Ovary (tissue), 3 donors: ENCODE results near the gene MYBPHL.

Experiments
- EP300 ChIP-seq: sonication (generic); formaldehyde crosslinking; IDR thresholded peaks from one replicate; pipeline ENCODE4 v1.6.1; 2017; ENCODE audit warnings: antibody characterized with exemption
- TF ChIP-seq, protein P1 (sequence below), 3 donors: fragments of 450-650 bp in 2 of 3; fragments of 200-600 bp in 1 of 3; IDR thresholded peaks; one replicate each; pipeline versions ENCODE4 v1.5.1 to v1.8.0; 2016 to 2022; ENCODE audit warnings: antibody characterized with exemption in 3 of 3, mild to moderate bottlenecking in 1 of 3
- donor health status: DM: no; HTN: no; CAD: no.

DNA sequence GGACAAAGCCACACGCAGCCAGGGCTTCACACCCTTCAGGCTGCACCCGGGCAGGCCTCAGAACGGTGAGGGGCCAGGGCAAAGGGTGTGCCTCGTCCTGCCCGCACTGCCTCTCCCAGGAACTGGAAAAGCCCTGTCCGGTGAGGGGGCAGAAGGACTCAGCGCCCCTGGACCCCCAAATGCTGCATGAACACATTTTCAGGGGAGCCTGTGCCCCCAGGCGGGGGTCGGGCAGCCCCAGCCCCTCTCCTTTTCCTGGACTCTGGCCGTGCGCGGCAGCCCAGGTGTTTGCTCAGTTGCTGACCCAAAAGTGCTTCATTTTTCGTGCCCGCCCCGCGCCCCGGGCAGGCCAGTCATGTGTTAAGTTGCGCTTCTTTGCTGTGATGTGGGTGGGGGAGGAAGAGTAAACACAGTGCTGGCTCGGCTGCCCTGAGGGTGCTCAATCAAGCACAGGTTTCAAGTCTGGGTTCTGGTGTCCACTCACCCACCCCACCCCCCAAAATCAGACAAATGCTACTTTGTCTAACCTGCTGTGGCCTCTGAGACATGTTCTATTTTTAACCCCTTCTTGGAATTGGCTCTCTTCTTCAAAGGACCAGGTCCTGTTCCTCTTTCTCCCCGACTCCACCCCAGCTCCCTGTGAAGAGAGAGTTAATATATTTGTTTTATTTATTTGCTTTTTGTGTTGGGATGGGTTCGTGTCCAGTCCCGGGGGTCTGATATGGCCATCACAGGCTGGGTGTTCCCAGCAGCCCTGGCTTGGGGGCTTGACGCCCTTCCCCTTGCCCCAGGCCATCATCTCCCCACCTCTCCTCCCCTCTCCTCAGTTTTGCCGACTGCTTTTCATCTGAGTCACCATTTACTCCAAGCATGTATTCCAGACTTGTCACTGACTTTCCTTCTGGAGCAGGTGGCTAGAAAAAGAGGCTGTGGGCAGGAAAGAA, 32.0 kb downstream of the MYBPHL start:
- TF ChIP-seq, protein P1, sequence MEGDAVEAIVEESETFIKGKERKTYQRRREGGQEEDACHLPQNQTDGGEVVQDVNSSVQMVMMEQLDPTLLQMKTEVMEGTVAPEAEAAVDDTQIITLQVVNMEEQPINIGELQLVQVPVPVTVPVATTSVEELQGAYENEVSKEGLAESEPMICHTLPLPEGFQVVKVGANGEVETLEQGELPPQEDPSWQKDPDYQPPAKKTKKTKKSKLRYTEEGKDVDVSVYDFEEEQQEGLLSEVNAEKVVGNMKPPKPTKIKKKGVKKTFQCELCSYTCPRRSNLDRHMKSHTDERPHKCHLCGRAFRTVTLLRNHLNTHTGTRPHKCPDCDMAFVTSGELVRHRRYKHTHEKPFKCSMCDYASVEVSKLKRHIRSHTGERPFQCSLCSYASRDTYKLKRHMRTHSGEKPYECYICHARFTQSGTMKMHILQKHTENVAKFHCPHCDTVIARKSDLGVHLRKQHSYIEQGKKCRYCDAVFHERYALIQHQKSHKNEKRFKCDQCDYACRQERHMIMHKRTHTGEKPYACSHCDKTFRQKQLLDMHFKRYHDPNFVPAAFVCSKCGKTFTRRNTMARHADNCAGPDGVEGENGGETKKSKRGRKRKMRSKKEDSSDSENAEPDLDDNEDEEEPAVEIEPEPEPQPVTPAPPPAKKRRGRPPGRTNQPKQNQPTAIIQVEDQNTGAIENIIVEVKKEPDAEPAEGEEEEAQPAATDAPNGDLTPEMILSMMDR (IDR thresholded peaks at IDR 0.05) = no peak
- no peak for TF ChIP-seq EP300
